ENCODE measurements around the gene C10orf105.

The C10orf105 gene

DNA sequence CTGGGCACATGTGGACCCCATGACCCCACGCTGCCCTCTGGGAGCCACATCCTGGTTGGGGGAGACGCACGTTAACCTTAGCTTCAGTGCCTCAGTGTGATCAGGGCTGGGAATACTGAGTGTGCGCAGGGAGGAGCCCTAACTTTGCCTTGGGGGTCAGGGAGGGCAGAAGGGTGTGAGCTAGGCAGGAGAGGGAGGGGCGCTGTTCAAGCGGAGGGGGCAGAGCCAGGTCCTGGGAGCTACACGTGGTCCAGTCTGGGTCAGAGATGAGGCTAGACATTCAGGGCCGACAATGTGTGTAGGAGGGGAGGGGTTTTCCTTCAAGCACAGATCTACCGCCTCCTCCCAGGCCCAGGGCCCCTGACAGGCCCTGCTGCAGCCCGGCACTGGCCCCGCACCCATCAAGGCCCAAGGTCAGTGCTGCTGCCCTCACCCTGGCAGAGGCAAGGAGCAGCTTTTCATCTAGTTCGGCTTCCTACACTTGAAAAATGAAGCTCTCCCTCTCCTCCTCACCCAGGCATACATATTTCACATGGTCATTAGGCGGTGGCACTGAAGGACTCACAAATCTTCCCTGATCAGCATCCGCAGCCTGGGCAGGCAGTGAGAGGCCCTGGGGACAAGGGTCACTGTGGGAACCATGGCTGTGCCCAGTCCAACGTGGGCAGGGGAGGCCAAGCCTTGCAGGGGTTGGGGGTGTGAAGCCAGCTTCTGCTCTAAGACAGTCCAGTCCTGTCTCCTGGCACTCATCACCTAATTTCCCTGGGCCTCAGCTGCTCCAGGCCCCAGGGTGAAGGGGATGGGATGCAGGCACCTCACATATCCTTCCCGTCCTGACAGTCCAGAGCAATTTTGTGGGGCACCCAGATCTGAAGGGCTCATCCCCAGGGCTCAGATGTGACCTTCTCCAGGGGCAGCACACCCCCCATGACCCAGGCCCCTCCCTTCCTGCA lies 47.3 kb downstream of the C10orf105 start:
- DNase-seq, result no peak

DNA sequence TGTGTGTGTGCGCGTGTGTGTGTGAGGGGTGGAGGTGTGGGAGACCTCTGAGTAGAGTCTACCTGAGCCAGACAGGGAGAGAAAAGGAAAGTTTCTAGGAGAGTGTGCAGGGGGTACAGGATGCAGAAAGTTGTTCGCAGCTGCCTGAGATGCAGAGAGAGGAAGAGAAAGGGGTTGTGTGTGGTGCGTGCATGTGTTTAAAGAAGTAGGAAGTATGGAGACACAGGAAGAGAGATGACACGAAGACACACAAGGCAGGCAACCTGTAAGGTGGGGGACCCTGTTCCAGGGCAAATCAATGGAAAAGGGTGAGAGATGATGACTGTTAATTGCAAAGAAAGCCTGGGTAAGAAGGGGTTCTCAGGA lies 52.2 kb downstream of the C10orf105 start:
- DNase-seq, result no peak

DNA sequence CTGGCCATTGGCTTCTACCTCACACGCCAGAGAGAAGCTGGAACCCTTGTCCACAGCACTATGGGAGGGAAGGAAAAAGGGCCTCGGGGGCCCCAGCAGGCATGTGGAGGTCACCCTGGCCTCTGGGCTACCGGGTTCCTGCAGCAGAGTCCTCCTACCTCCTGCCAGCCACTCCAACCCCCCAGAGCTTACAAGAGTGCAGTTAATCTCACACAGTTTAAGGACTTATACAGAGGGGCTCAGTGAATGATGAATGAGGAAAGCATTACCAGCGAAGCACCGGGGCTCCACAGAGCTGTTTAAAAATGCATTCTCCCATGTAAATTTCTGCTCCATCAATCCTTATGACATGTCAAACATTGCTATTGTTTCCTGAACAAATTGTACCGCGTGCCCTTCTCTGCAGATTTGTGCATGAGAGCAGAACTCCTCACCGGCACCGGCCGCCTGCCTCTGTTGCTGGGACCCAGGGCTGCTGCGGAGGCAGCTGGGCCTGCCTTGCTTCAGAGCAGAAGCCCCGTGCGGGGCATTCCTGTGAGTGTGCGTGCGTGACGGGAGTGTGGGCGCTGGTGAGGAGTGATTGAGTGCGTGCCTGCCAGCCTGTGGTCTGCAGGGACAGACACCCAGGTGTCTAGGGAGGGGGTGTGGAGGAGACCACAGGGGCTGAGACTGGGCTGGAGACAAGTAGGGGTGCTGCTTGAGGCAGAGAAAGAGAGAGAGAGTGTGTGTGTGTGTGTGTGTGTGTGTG lies 52.8 kb downstream of the C10orf105 start:
- no peak for DNase-seq

DNA sequence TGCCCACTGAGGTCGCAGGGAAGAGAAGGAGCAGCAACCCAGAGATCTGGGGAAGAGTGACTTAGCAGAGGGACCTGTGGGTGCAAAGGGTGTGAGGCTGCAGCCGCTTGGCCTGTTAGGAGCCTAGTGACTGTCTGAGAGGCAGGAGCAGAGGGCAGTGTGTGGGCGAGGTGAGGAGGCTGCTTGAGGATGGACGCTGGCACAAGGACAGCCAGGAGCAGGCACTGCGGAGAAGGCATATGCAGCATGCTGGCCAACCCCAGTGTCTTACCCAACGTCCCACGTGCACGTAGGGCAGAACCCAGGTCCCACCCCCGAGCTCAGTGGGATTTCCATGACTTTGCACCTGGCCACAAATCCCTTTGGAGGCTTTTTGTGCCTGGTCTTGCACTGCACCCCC lies 54.1 kb downstream of the C10orf105 start:
- no peak for DNase-seq

DNA sequence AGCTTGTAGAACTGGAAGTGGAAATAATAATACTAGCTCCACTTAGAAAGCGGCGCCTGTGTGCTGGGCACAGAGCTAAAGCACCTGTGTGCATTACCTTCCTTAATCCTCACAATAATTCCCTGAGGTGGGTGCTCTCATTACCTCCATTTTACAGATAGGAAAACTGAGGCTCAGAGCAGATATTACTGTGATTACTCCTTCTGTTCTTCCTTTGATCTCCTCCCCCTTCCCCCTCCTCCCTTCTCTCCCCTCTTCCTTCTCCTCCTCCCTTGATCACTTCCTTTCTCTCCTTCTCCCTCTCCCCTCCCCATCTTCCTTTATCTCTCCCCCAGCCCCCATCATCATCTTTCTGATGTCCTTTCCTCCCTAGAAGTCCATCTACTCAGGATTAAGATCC lies 55.0 kb downstream of the C10orf105 start:
- DNase-seq, result no peak

DNA sequence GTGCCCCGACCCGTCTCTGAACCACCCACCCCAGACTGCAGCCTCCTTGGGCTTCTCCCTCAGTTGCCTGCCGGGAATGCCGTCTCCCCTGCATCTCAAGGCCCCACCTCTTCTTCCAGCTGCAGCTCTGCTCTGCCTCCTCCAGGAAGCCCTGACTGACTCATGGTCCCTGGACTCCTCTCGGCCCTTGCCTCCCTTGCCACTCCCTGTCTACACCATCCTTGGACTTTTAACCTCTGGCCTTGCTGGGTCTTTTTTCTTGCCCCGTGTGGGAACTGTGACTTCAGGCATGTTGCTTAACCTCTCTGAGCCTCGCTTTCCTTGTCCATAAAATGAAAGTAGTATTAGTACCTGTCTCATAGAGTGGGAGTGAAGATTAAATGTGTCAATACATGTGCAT lies 56.3 kb downstream of the C10orf105 start:
- no peak for DNase-seq

DNA sequence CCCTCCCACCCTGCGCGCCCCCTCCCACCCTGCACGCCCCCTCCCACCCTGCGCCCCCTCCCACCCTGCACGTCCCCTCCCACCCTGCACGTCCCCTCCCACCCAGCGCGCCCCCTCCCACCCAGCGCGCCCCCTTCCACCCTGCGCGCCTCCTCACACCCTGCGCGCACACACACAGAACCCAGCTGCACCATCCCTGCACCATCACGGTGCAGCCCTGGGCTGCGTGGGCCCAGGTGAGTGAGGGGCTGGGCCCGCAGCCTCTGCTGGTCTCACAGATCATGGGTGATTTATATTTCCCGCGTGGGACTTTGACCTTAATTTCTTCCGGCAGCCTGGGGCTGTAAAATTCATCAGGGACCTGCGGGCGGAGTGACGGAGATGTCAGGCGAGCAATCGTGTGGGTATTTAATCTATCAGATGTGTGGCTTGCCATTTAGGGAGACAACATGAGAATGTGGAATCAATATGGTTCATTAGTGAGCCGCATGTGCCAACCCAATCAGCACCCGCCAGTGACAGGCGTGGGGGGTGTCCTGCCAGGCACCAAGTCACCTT lies 57.7 kb downstream of the C10orf105 start:
- DNase-seq, result no peak
